A204.1 (cell line): ENCODE results near the gene ZFAND6.

Experiments
- FAIRE-seq: peaks from 2 replicates; lab custom pipeline; 2012; peaks lifted over from hg19 to GRCh38; lab: Jason Lieb, UNC

The ZFAND6 gene

DNA sequence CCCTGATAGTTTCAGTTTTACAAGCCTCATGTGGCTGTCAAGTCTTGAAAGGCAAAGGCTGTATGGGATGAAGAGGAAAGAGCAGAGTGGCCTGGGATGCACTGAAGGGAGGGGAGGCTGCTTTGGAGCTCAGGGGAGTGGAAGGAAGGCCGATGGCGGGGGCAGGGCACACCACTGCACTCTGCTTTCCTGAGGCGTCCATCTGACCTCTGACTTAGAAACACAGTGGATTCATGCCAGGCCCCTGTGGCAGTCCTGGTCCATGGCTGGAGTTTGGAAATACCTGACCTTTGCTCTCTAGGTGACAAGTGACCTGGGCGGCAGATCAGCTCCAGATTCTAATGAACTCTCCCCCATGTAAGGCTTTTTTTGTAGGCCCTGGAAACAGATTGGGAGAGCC, 112.3 kb downstream of the ZFAND6 start:
- FAIRE-seq, result no peak

DNA sequence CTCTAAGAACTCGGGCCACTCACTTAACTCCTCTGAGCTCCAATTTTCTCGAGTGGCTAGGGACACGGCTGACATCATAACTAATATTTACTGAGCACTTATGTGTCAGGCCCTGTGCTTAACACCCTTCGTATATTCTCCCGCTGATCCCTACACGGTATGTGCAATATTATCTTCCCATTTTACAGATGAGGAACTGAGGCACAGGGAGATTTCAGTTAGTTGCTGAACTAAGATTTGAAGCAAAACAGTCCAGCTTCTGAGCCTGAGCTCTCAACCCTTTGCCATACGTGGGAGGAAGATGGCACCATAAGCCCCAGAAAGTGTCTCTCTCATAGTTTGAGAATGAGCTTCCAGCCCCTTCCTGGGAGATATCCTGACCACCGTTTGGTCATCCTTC, 112.9 kb downstream of the ZFAND6 start:
- no peak for FAIRE-seq

DNA sequence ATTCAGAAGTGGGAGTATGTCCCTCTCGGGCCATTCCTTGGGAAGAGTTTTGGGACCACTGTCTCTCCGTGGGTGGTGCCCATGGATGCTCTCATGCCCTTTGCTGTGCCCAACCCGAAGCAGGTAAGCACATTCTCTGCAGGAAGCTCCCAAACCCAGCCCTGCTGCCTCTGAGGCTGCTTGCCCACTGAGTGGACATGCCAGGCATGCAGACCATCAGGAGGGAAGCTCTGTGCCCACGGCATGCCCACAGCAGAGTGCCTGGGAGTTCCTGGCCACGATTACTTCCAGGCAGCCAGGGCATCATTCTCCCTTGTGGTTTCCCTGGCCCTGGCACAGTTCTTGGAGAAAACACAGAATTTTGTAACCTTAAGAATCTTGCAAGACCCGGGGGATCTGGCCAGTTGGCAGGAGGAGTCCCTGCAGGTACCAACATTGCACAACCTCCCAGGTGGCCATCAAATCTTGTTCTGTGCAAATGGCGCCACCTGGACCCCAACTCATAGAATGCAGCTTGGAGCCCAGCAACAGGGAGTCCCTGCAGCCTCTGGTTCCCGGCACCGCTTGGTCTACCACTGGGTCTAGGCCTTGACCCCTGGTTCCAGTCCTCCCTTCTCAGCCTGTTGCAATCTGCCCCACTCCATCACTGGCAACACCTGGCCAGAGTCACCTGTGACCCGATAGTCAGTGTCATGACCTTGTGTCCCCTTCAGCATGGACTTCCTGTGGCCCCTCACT, 113.7 kb downstream of the ZFAND6 start:
- FAIRE-seq, result no peak

DNA sequence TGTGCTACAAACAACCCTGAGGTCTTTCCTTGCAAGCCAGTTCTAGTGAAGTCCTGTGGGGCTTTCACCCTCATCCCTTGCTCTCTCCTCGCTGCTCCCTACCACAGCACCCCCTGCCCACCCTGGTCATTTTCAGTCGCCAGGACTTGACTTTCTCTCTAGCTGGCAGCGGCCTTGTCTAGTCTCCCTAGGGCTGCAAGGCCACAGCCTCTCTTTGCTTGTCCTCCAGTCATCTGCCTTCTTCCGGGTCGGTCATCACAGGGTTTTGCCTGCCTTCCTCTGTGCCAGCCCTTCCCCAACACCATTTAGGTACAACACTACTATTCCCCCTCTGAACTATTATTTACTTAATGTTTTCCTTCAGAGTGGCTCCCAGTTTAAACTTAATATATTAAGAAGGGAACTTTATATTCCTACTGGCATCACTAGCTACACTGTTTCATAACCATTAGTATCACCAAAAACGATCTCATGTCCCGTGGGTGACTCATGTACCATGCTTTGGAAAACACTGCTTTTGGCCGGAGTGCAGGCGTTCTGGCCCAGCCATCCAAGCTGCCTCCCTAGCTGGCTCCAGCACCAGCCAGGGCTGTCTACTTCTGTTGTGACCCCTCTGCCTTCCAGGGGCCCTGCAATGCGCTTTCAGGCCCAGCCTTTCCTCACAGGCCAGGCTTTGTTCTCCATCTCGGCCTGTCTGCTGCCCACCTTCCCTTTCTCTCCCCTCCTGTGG, 114.7 kb downstream of the ZFAND6 start:
- no peak for FAIRE-seq

DNA sequence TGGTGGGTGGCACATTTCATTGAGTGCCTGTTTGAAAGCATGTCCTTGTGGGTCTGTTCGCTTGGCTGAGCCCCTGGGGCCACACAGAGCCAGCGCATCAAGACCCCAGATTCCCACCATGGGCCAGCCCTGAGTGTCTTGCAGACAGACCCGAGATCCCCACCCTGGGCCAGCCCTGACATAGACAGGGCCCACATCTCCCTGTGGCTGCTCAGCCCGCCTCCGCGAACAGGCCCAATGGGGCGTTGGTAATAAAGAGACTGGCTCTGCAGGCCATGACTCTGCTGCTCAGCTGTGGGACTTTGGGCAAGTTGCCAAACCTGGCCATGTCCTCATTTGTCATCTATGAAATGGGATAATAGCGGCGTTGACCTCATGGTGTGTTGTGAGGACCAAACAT, 116.0 kb downstream of the ZFAND6 start:
- no peak for FAIRE-seq

DNA sequence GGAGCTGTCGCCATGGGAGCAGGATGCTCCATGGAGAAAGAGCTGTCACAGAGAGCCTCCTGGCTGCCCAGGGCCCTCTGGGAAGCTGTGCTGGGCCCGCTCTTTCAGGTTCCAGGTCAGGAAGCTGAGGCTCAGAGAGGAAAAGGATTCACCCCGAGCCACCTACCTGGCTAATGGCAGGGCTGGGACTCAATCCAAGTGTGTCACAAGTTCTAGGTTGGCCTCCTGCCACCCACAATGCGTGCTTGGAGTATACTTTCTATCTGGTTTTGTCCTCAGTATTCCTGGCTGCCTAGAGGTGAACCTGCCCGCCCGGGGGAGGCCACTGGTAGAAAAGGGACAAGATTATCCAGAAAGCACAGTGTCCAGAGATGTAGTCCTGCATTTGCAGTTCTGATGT, 117.0 kb downstream of the ZFAND6 start:
- no peak for FAIRE-seq

DNA sequence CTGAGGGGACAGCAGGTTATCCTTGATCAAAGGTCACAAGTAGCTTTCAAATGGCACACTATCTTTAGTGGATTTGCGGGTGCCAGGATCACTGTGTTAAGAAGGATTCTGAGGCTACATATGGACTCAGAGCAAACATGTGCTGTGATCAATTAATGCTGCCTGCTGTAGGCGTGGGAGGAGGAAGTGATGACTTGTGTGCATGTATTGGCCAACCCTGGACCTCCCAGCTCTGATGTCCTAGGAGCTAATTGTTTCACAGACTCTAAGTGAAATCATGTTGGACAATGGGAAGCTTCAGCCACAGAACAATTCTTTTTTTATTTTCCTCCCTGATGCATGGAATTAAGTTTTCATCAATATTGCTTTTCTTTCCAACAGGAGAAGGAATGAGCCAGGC, 117.7 kb downstream of the ZFAND6 start:
- no peak for FAIRE-seq

DNA sequence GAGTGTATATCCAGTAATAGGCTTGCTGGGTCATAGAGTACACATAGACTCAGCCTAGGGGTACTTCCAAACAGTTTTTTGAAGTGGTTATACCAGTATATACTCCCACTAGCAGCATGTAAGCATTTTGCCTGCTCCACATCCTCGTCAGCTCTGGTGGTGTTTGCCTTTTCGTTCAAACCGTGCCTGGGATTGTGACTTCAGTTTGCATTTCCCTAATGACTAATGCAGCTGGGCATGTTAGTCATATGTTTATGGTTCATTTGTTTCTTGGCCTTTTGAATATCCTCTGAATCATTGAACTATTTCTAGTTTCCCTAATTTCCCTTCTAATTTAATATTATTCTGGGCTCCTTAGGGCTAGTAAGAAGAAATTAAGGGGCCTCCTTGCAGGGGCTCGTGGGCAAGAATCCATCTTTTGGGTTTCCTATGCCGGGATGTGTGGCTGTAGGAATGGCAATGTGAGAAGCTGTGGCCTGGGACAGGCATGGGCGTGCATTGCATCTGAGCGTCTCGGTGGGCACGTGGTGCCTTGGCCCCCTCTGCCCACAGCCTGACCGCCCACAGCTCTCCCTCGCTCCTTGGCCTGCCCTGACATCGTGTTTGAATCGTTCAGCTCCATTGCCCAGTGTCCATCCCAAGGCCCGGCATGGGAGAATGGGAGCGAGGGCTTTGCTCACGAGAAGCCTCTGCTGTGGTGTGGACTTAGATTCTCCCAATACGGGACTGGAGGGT, 119.7 kb downstream of the ZFAND6 start:
- no peak for FAIRE-seq

DNA sequence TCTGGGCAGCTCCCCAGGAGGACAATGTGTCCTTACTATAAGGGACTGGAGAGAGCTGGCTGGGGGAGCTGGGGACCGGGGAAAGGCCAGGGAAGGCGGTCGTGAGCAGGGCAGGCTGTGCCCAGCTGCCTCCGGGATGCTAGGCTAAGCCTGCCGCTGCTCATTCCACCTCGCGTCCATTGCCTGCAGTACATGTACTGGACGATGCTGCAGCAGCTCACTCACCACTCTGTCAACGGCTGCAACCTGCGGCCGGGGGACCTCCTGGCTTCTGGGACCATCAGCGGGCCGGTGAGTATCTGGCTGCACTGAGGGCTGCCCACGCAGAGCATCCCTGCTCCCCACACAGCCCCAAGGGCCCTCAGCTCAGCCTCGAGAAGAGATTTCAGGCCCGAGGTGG, 120.5 kb downstream of the ZFAND6 start:
- FAIRE-seq, result no peak

DNA sequence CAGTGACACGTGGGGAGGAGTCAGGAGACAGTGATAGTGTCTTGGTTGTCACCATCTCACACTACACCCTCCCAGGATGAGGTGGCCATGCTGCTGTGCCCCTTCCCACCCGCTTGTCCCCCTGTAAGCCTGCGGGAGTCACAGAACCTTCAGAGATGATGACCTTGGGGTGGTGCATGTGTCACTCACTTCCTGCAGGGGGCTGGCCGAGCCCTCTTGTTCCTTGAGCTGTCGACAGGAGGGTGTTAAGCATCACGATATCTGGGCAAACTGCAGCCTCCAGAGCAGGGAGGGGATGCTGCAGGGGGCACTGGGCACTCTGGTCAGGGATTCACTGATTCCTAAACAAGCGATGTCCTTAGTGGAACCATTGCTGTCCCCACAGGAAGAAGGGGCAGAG, 121.0 kb downstream of the ZFAND6 start:
- no peak for FAIRE-seq

DNA sequence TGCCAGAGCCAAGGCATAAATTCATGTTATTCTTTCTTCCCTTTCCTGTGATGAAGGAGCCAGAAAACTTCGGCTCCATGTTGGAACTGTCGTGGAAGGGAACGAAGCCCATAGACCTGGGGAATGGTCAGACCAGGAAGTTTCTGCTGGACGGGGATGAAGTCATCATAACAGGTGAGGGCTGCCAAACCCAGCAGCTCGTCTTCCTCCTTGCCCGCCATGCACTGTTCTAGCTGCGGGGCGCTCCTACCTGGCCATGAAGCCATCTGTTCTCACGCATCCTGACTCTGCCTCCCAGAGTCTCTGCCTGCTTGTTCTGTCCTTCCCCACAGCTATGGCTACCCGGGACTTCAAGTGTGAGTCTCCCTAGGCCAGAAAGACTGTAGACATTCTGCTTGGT, 121.5 kb downstream of the ZFAND6 start:
- no peak for FAIRE-seq

DNA sequence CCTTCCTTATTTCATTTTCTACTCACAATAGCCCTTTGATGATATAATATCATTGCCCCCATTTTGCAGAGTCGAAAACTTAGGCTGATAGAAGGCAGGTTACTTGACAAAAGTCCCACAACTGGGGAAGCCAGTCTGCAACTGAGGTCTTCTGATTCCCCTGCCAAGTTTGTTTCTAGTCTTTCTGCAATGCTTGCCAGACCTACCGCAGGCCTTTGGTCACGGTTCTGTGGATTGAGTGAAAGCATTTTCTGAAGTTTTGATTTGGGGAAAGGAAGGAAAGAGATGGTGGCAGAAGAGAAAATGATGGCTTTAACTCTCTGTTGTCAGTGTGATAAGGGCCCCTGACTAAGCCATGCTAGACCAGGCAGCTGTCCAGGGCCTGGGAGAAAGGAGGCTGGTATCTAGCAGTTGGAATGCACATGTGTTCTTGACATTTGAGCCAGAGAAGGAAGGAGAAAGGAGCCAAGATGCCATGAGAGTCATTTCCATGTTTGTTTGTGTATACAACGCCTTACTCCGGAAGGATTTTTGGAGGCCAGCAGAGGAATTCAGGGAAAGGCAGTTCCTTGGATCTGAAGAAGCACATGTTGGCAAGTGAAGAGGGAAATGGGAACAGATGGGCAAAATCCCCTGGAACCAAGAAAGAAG, 123.3 kb downstream of the ZFAND6 start:
- no peak for FAIRE-seq

DNA sequence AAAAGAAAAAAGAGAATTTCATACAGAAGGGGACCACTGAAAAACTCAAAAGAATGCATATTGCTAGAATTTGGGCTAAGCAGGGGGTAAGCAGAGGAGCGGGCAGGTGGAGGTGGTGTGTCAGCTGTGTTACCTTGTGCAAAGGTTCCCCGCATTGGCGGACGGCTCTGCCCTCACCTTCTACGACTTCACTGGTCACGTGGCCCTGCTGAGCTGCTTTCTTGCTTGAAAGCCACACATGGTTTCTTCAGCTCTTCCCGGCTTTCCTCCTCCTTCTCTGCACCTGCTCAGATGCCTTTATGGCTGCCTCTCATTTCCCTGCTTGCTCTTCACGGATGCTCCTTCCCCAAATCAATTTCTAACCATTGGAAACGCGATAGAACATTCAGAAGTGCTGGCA, 123.8 kb downstream of the ZFAND6 start:
- no peak for FAIRE-seq

DNA sequence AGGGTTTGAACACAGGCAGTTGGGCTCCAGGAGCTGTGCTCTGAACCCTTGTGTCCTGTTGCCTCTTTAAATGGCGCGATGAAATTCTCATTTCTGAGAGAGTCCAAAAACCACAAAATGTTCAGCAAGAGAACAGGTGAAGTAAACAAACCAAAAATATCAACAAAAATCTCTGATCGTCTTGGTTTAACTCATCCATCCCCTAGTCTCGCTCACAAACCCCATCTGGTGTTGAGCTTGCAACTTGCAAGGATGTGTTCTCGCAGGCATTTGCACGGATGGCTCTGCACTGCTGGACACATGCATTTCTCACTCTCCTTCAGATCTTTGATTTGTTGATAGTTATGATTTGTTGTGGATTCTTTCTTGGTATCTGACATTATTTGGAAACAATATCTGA, 124.4 kb downstream of the ZFAND6 start:
- no peak for FAIRE-seq

DNA sequence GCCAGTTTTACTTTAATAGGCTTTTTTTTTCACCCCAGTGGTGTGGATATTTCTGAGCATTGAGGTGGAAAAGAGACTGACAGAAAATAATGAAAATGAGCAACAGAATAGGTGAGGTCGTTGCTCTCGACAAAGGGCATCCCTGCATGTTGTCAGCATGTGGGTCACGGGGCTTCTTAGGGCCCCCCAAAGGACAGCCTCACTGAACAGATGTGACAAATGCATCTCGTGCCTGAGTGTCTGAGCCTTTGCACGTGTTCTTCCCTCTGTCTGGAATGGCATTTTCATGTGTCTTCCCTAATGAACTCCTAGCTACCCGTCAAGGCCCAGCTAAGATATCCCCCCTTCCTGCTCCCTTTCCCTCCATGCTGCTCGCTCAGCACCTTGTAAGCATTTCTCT, 125.1 kb downstream of the ZFAND6 start:
- FAIRE-seq, result no peak

DNA sequence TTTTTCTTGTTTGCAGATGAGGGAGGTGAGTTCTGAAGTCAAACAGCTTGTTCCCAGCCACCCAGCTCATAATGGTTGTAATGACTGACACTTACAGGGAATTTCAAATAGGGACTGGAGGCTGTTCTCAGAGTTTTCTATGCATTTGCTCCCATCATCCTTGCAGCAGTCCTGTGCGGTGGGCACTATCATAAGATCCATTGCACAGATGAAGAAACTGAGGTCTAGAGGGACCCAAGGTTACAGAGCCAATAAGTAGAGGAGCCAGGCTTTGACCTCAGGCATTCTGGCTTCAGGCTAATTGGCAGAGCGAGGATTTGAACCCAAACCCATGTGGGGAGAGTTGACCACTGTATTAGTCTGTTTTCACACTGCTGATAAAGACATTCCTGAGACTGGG, 125.7 kb downstream of the ZFAND6 start:
- no peak for FAIRE-seq

DNA sequence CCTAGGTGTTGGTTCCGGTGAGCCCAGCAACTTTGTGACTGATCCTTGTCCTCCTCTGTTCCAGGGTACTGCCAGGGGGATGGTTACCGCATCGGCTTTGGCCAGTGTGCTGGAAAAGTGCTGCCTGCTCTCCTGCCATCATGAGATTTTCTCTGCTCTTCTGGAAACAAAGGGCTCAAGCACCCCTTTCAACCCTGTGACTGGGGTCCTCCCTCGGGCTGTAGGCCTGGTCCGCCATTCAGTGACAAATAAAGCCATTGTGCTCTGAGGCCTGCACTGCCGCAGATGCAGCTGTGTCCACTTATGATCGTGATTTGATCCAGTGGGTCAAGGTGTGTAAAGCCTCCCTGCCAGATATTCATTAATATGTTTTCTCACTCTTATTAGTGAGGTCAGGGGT, 126.6 kb downstream of the ZFAND6 start:
- no peak for FAIRE-seq

DNA sequence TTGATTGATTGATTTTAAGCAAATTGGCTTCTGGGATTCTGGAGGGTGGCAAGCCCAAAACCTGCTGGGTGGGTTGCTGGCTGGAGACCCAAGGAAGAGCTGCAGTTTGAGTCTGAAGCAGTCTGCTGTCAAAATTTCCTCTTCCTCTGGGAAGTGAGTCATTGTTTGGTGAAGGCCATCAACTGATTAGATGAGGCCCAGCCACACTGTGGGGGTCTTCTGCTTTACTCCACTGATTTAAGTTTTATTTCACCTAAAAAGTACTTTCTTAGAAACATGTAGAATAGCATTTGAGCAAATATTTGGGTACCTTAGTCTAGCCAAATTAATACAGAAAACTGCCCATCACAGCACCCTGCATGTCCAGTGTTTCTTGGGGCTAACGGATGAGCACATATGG, 127.1 kb downstream of the ZFAND6 start:
- no peak for FAIRE-seq
